SK-N-MC (cell line): Measurements from ENCODE around the gene DMRTC2.

Experiments used
- EZH2 ChIP-seq: fragments of 200-600 bp; sonication (generic); IDR thresholded peaks from one replicate; pipeline ENCODE4 v1.6.1; 2017; ENCODE audit warnings: antibody characterized with exemption
- FOXP2 ChIP-seq: optimal IDR thresholded peaks from 2 replicates; pipeline ENCODE3; 2011; ENCODE audit warnings: mild to moderate bottlenecking, moderate library complexity; ENCODE audit not compliant: insufficient read depth; ENCODE audit errors: extremely low read length, control extremely low read depth
- POLR2AphosphoS5 ChIP-seq: IDR thresholded peaks from 2 replicates; pipeline ENCODE4 v1.6.1; 2012; ENCODE audit warnings: mild to moderate bottlenecking, low read depth, low read length, borderline replicate concordance

DNA sequence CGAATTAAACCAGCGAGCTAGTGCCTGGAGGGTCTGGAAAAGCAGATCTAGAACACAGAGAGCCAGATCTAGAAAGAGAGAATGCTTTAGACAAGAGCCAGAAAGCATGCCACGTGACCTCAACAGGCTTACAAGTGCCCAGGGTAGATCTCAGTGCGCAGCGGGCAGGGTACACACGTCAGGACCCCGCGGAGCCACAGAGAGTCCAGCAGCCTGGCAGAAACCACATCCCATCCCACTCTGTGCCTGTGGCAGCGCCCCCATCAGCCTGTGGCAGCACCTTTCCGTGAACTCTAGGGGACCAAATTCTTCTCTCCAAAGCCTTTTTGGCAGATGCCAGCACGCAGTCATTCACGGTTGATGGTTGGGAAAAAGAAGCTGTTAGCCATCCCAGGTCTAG, 44.1 kb downstream of the DMRTC2 start:
- TF ChIP-seq EZH2 (no peak), POLR2AphosphoS5 (no peak), FOXP2 (no peak)
